Stimulated activated naive CD8-positive, alpha-beta T cell treated with anti-CD3 and anti-CD28 coated beads, Interleukin-15, Interleukin-2, amounts not matched to agents 100 ng/mL and 50 ng/mL, for 24 hours (primary cell): ENCODE data around the gene ME1.
"Not testable (repeated sequence)": the region's sequence is repeated elsewhere in the genome, so short reads cannot be mapped to it uniquely, and the experiment has no call there.

Source experiments
- H3K27ac Mint-ChIP-seq: one replicate; pipeline ENCODE4 v1.8.0; 2021; ENCODE audit warnings: mild to moderate bottlenecking, mixed read lengths
- H3K27me3 Mint-ChIP-seq: one replicate; pipeline ENCODE4 v1.8.0; 2021; ENCODE audit warnings: mixed read lengths
- H3K36me3 Mint-ChIP-seq: one replicate; pipeline ENCODE4 v1.8.0; 2021; ENCODE audit warnings: low read depth, mixed read lengths
- H3K4me1 Mint-ChIP-seq: one replicate; pipeline ENCODE4 v1.8.0; 2021; ENCODE audit warnings: low read depth, mixed read lengths
- H3K4me3 Mint-ChIP-seq: one replicate; pipeline ENCODE4 v1.8.0; 2021; ENCODE audit warnings: mild to moderate bottlenecking, mixed read lengths
- H3K9me3 Mint-ChIP-seq: one replicate; pipeline ENCODE4 v1.8.0; 2021; ENCODE audit warnings: mixed read lengths

The ME1 gene

GRCh38 chr6:83343121-83343520 lies 87.7 kb downstream of the ME1 start:
- H3K4me1 Mint-ChIP-seq, result no peaks in the 10 kb centered on the region
- no peaks in the 10 kb centered on the region for H3K36me3 Mint-ChIP-seq
- H3K9me3 Mint-ChIP-seq, result peaks cover 3% of the 10 kb centered on the region
- H3K4me3 Mint-ChIP-seq, result no peak overlapping the region
- H3K27ac Mint-ChIP-seq, result no peak overlapping the region
- no peaks in the 10 kb centered on the region for H3K27me3 Mint-ChIP-seq

GRCh38 chr6:83341765-83342164 lies 89.1 kb downstream of the ME1 start:
- H3K27ac Mint-ChIP-seq, result no peak overlapping the region
- H3K4me1 Mint-ChIP-seq, result no peaks in the 10 kb centered on the region
- H3K36me3 Mint-ChIP-seq, result no peaks in the 10 kb centered on the region
- peaks cover 3% of the 10 kb centered on the region for H3K9me3 Mint-ChIP-seq
- no peak overlapping the region for H3K4me3 Mint-ChIP-seq
- no peaks in the 10 kb centered on the region for H3K27me3 Mint-ChIP-seq

- H3K27ac Mint-ChIP-seq, H3K4me1 Mint-ChIP-seq, H3K36me3 Mint-ChIP-seq, H3K4me3 Mint-ChIP-seq, H3K27me3 Mint-ChIP-seq, H3K9me3 Mint-ChIP-seq: not testable (repeated sequence)
Measured at GRCh38 chr6:83333916-83334315, 96.9 kb downstream of the ME1 start.

- Mint-ChIP-seq H3K9me3 (no peaks in the 10 kb centered on the region), H3K36me3 (no peaks in the 10 kb centered on the region), H3K27ac (no peak overlapping the region), H3K4me3 (no peak overlapping the region), H3K27me3 (no peaks in the 10 kb centered on the region), H3K4me1 (no peaks in the 10 kb centered on the region)
Measured at GRCh38 chr6:83333500-83333899, 97.4 kb downstream of the ME1 start.

GRCh38 chr6:83314693-83315092 lies 116.2 kb downstream of the ME1 start:
- no peaks in the 10 kb centered on the region for H3K9me3 Mint-ChIP-seq
- H3K27me3 Mint-ChIP-seq, result peaks cover 16% of the 10 kb centered on the region
- peaks cover 3% of the 10 kb centered on the region for H3K4me1 Mint-ChIP-seq
- no peak overlapping the region for H3K4me3 Mint-ChIP-seq
- no peaks in the 10 kb centered on the region for H3K36me3 Mint-ChIP-seq
- no peak overlapping the region for H3K27ac Mint-ChIP-seq

GRCh38 chr6:83313882-83314281 lies 117.0 kb downstream of the ME1 start:
- Mint-ChIP-seq H3K4me3 (no peak overlapping the region), H3K9me3 (no peaks in the 10 kb centered on the region), H3K27ac (no peak overlapping the region), H3K36me3 (no peaks in the 10 kb centered on the region), H3K27me3 (peaks cover 16% of the 10 kb centered on the region), H3K4me1 (peaks cover 3% of the 10 kb centered on the region)

GRCh38 chr6:83311231-83311630 lies 119.6 kb downstream of the ME1 start:
- H3K4me1 Mint-ChIP-seq, result peaks cover 3% of the 10 kb centered on the region
- H3K27ac Mint-ChIP-seq, result no peak overlapping the region
- H3K27me3 Mint-ChIP-seq, result peaks cover 16% of the 10 kb centered on the region
- no peak overlapping the region for H3K4me3 Mint-ChIP-seq
- H3K36me3 Mint-ChIP-seq, result no peaks in the 10 kb centered on the region
- H3K9me3 Mint-ChIP-seq, result no peaks in the 10 kb centered on the region

- H3K36me3 Mint-ChIP-seq, result no peaks in the 10 kb centered on the region
- no peak overlapping the region for H3K4me3 Mint-ChIP-seq
- H3K27me3 Mint-ChIP-seq, result peaks cover 16% of the 10 kb centered on the region
- H3K27ac Mint-ChIP-seq, result no peak overlapping the region
- H3K9me3 Mint-ChIP-seq, result no peaks in the 10 kb centered on the region
- peaks cover 3% of the 10 kb centered on the region for H3K4me1 Mint-ChIP-seq
Measured at GRCh38 chr6:83310046-83310445, 120.8 kb downstream of the ME1 start.

- Mint-ChIP-seq H3K27me3 (peaks cover 11% of the 10 kb centered on the region), H3K4me3 (no peak overlapping the region), H3K4me1 (no peaks in the 10 kb centered on the region), H3K9me3 (no peaks in the 10 kb centered on the region), H3K27ac (no peak overlapping the region), H3K36me3 (no peaks in the 10 kb centered on the region)
Measured at GRCh38 chr6:83309344-83309743, 121.5 kb downstream of the ME1 start.

- Mint-ChIP-seq H3K27me3 (peaks cover 11% of the 10 kb centered on the region), H3K4me1 (no peaks in the 10 kb centered on the region), H3K4me3 (no peak overlapping the region), H3K27ac (no peak overlapping the region), H3K36me3 (no peaks in the 10 kb centered on the region), H3K9me3 (no peaks in the 10 kb centered on the region)
Measured at GRCh38 chr6:83308833-83309232, 122.0 kb downstream of the ME1 start.

- no peaks in the 10 kb centered on the region for H3K9me3 Mint-ChIP-seq
- H3K36me3 Mint-ChIP-seq, result no peaks in the 10 kb centered on the region
- no peaks in the 10 kb centered on the region for H3K4me1 Mint-ChIP-seq
- no peak overlapping the region for H3K27ac Mint-ChIP-seq
- peaks cover 11% of the 10 kb centered on the region for H3K27me3 Mint-ChIP-seq
- no peak overlapping the region for H3K4me3 Mint-ChIP-seq
Measured at GRCh38 chr6:83307849-83308248, 123.0 kb downstream of the ME1 start.

GRCh38 chr6:83303426-83303825 lies 127.4 kb downstream of the ME1 start:
- Mint-ChIP-seq H3K4me1 (no peaks in the 10 kb centered on the region), H3K27ac (no peak overlapping the region)

GRCh38 chr6:83294676-83295075 lies 136.2 kb downstream of the ME1 start:
- H3K27me3 Mint-ChIP-seq, result peaks cover 38% of the 10 kb centered on the region
- H3K36me3 Mint-ChIP-seq, result no peaks in the 10 kb centered on the region
- peaks cover 10% of the 10 kb centered on the region for H3K4me1 Mint-ChIP-seq
- no peak overlapping the region for H3K4me3 Mint-ChIP-seq
- H3K27ac Mint-ChIP-seq, result no peak overlapping the region
- peaks cover 11% of the 10 kb centered on the region for H3K9me3 Mint-ChIP-seq

More at GRCh38 chr6:83303426-83303825, 127.4 kb downstream of the ME1 start:
- Mint-ChIP-seq H3K36me3 (no peaks in the 10 kb centered on the region), H3K9me3 (peaks cover 7% of the 10 kb centered on the region), H3K4me3 (no peak overlapping the region), H3K27me3 (peaks cover 8% of the 10 kb centered on the region)

- Mint-ChIP-seq H3K36me3 (no peaks in the 10 kb centered on the region), H3K4me3 (no peak overlapping the region), H3K27me3 (peaks cover 46% of the 10 kb centered on the region), H3K9me3 (peaks cover 11% of the 10 kb centered on the region), H3K27ac (peak overlapping the region; percentile 15), H3K4me1 (peaks cover 10% of the 10 kb centered on the region)
Measured at GRCh38 chr6:83292900-83293843, 137.7 kb downstream of the ME1 start.

GRCh38 chr6:83287298-83287697 lies 143.6 kb downstream of the ME1 start:
- H3K4me3 Mint-ChIP-seq, H3K27ac Mint-ChIP-seq, H3K4me1 Mint-ChIP-seq, H3K36me3 Mint-ChIP-seq: not testable (repeated sequence)
- peaks cover 30% of the 10 kb centered on the region for H3K27me3 Mint-ChIP-seq
- peaks cover 11% of the 10 kb centered on the region for H3K9me3 Mint-ChIP-seq

GRCh38 chr6:83285917-83286316 lies 144.9 kb downstream of the ME1 start:
- H3K36me3 Mint-ChIP-seq, result no peaks in the 10 kb centered on the region
- peaks cover 5% of the 10 kb centered on the region for H3K9me3 Mint-ChIP-seq
- H3K4me3 Mint-ChIP-seq, result no peak overlapping the region
- peaks cover 26% of the 10 kb centered on the region for H3K27me3 Mint-ChIP-seq
- H3K27ac Mint-ChIP-seq, result no peak overlapping the region
- H3K4me1 Mint-ChIP-seq, result no peaks in the 10 kb centered on the region
